Measurements from ENCODE around the gene TLR5.

The TLR5 gene

GRCh38 chr1:223161321-223161720 lies 18.3 kb upstream of the TLR5 start:
- no peak for TF ChIP-seq ZNF8 (CRISPR knock-in tag; IDR thresholded peaks at IDR 0.05)
- TF ChIP-seq TOX (CRISPR knock-in tag; IDR thresholded peaks at IDR 0.05; ENCODE audit: borderline replicate concordance) = no peak
- no peak for TF ChIP-seq PATZ1 (CRISPR knock-in tag; IDR thresholded peaks at IDR 0.05; ENCODE audit: borderline replicate concordance)
- TF ChIP-seq SNAI2 (CRISPR knock-in tag; IDR thresholded peaks at IDR 0.05) = no peak
- TF ChIP-seq ZNF70 (CRISPR knock-in tag; IDR thresholded peaks at IDR 0.05) = no peak
- TF ChIP-seq ZNF565 (CRISPR knock-in tag; conservative IDR thresholded peaks at IDR 0.05; ENCODE audit: low read depth) = no peak
- no peak for ATAC-seq

- no peak for ATAC-seq
- TF ChIP-seq CREB5 (CRISPR knock-in tag; IDR thresholded peaks at IDR 0.05; ENCODE audit: low read depth) (no peak), ISL1 (CRISPR knock-in tag; IDR thresholded peaks at IDR 0.05) (no peak), TSHZ2 (CRISPR knock-in tag; IDR thresholded peaks at IDR 0.05) (no peak), PPARA (CRISPR knock-in tag; IDR thresholded peaks at IDR 0.05; ENCODE audit: borderline replicate concordance) (no peak), ZC3H10 (CRISPR knock-in tag; IDR thresholded peaks at IDR 0.05) (no peak), CSDC2 (CRISPR knock-in tag; IDR thresholded peaks at IDR 0.05) (no peak), PATZ1 (CRISPR knock-in tag; IDR thresholded peaks at IDR 0.05; ENCODE audit: borderline replicate concordance) (no peak), RARB (CRISPR knock-in tag; IDR thresholded peaks at IDR 0.05) (no peak), ARNTL (CRISPR knock-in tag; IDR thresholded peaks at IDR 0.05; ENCODE audit: borderline replicate concordance, low read depth) (no peak), OSR1 (CRISPR knock-in tag; IDR thresholded peaks at IDR 0.05) (no peak), TOX (CRISPR knock-in tag; IDR thresholded peaks at IDR 0.05; ENCODE audit: borderline replicate concordance) (no peak), ESRRG (CRISPR knock-in tag; IDR thresholded peaks at IDR 0.05) (no peak), SNAI2 (CRISPR knock-in tag; IDR thresholded peaks at IDR 0.05) (no peak), BACH2 (CRISPR knock-in tag; IDR thresholded peaks at IDR 0.05; ENCODE audit: borderline replicate concordance) (no peak), ZFP30 (CRISPR knock-in tag; IDR thresholded peaks at IDR 0.05) (no peak), ZNF70 (CRISPR knock-in tag; IDR thresholded peaks at IDR 0.05) (no peak), ZFP3 (CRISPR knock-in tag; IDR thresholded peaks at IDR 0.05) (no peak), GLIS3 (CRISPR knock-in tag; IDR thresholded peaks at IDR 0.05) (no peak), ZNF8 (CRISPR knock-in tag; IDR thresholded peaks at IDR 0.05) (no peak)
These were observed 13.3 kb upstream of the TLR5 start for GRCh38 chr1:223156343-223156742.

GRCh38 chr1:223155153-223155552 lies 12.1 kb upstream of the TLR5 start:
- no peak for TF ChIP-seq ZFP30 (CRISPR knock-in tag; IDR thresholded peaks at IDR 0.05)
- no peak for TF ChIP-seq TOX (CRISPR knock-in tag; IDR thresholded peaks at IDR 0.05; ENCODE audit: borderline replicate concordance)
- no peak for TF ChIP-seq ISL1 (CRISPR knock-in tag; IDR thresholded peaks at IDR 0.05)
- no peak for TF ChIP-seq TCF4 (CRISPR knock-in tag; IDR thresholded peaks at IDR 0.05; ENCODE audit: borderline replicate concordance)
- TF ChIP-seq CSRNP3 (CRISPR knock-in tag; IDR thresholded peaks at IDR 0.05) = no peak
- TF ChIP-seq TSHZ2 (CRISPR knock-in tag; IDR thresholded peaks at IDR 0.05) = no peak
- TF ChIP-seq ZNF8 (CRISPR knock-in tag; IDR thresholded peaks at IDR 0.05) = no peak
- TF ChIP-seq ZNF70 (CRISPR knock-in tag; IDR thresholded peaks at IDR 0.05) = no peak
- no peak for TF ChIP-seq POU6F1 (CRISPR knock-in tag; IDR thresholded peaks at IDR 0.05; ENCODE audit: borderline replicate concordance, low read depth)
- no peak for TF ChIP-seq ZNF565 (CRISPR knock-in tag; conservative IDR thresholded peaks at IDR 0.05; ENCODE audit: low read depth)
- no peak for ATAC-seq
